HepG2 (cell line): ENCODE measurements around the gene RAB8A.

ENCODE experiments used
- CTCF ChIP-seq: sonication (generic); formaldehyde crosslinking; IDR thresholded peaks from 2 replicates; pipeline ENCODE4 v1.5.0; 2020; ENCODE audit warnings: mild to moderate bottlenecking, missing genetic modification reagents, moderate library complexity
- PHF8 ChIP-seq: sonication (generic); formaldehyde crosslinking; IDR thresholded peaks from 2 replicates; pipeline ENCODE4 v1.5.0; 2020; ENCODE audit warnings: missing genetic modification reagents
- POLR2A ChIP-seq, 2 experiments: IDR thresholded peaks; 2 replicates each; pipeline ENCODE4 v1.6.1; 2011; ENCODE audit warnings: low read depth in 2 of 2, low read length in 2 of 2, mild to moderate bottlenecking in 1 of 2, moderate library complexity in 1 of 2; ENCODE audit not compliant: insufficient read depth in 1 of 2
- RNF2 ChIP-seq: fragments of 450-650 bp; conservative IDR thresholded peaks from 2 replicates; pipeline ENCODE4 v1.6.1; 2016; ENCODE audit warnings: low read depth
- STAT6 ChIP-seq: sonication (generic); formaldehyde crosslinking; IDR thresholded peaks from 2 replicates; pipeline ENCODE4 v1.4.0; 2020; ENCODE audit warnings: missing genetic modification reagents, mild to moderate bottlenecking, borderline replicate concordance
- ZNF343 ChIP-seq: sonication (generic); formaldehyde crosslinking; IDR thresholded peaks from 2 replicates; pipeline ENCODE4 v1.4.0; 2020; ENCODE audit warnings: mild to moderate bottlenecking, missing genetic modification reagents
- ZNF660 ChIP-seq: sonication (generic); formaldehyde crosslinking; IDR thresholded peaks from 2 replicates; pipeline ENCODE4 v1.5.1; 2020; ENCODE audit warnings: mild to moderate bottlenecking, low read depth, missing genetic modification reagents, borderline replicate concordance
- ZNF761 ChIP-seq: sonication (generic); formaldehyde crosslinking; conservative IDR thresholded peaks from 2 replicates; pipeline ENCODE4 v1.4.0; 2020; ENCODE audit warnings: mild to moderate bottlenecking, missing genetic modification reagents

- TF ChIP-seq ZNF761 (CRISPR knock-in tag) = no peak
- TF ChIP-seq POLR2A (IDR thresholded peaks at IDR 0.05; ENCODE audit: insufficient read depth in 1 of 2, low read depth in 2 of 2, low read length in 2 of 2) = no peak
- no peak for TF ChIP-seq ZNF343
- TF ChIP-seq STAT6 (CRISPR knock-in tag) = no peak
- TF ChIP-seq PHF8 (CRISPR knock-in tag) = no peak
- TF ChIP-seq ZNF660 = no peak
- TF ChIP-seq CTCF (CRISPR knock-in tag) = no peak
- no peak for TF ChIP-seq RNF2
Observed at GRCh38 chr19:16106121-16106520, 5.6 kb upstream of the RAB8A start.
